ENCODE data around the gene RPUSD3.
"Not testable (repeated sequence)": the region's sequence is repeated elsewhere in the genome, so short reads cannot be mapped to it uniquely, and the experiment has no call there.

RPUSD3 gene

DNA sequence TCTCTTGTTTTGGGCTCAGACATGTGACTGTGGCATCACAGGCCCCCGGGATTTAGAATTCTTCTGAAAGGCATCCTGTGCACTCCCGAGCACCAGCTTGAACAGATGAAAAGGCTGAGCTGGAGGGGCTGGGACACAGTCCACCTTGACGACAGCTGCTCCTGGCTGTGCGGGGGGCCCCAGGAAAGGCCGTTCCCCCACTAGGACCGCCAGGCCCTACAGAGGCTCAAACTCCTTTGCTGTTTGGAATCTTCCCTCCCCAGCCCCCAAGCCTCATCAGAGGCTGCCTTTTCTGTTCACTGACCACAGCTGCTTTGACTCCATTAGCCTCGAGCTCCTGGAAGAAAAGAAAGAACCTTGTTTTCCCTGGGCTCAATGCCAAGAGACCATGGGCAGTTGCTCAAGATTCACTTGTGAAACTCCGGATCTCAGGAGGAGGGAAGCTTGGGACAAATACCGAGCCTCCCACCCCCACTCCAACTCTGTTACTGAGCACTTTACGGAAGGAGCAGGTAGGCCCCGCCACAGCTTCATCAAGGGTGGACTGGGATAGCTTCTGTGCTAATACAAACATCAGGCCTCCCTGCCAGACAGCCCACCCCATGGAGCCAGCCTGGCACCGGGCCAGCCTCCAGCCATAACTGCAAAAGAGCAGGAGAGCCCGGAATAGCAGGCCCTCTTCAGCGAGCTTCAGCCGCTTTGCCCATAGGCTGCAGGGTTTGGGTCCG is 20.6 kb upstream of the RPUSD3 start:
- DNase-seq, result no peak

GRCh38 chr3:9863058-9863772 is 19.4 kb upstream of the RPUSD3 start:
- no peak for DNase-seq

GRCh38 chr3:9862391-9863057 is 18.7 kb upstream of the RPUSD3 start:
- DNase-seq, result peak; percentile 41

DNA sequence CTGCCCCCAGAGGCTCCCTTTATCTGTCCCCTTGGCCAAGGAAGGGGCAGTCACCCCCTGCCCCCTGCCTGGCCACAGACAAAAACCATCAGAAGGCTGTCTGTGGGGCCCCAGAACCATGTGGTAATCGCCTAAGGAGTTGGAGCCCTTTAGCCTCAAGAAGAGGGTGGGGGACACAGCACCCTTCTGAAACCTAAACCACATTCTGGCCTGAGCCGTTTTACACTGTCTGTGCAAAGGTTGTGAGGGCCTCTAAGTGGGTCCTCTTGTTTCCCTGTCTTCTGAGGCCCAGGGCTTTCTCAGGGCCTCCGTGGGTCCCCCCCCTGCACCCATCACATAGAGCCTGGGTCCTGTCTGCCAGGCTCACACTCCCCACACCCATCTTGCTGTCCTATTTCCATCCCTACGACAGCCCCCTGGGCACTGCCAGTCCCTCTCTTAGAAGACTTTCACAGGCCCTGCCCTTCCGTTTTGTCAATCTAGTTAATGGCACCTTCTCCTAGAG is 17.9 kb upstream of the RPUSD3 start:
- DNase-seq, result no peak

- DNase-seq, result no peak
These were observed 17.4 kb upstream of the RPUSD3 start for GRCh38 chr3:9861201-9861600.

- DNase-seq, result no peak
These were observed 15.8 kb upstream of the RPUSD3 start for GRCh38 chr3:9859530-9860025.

DNA sequence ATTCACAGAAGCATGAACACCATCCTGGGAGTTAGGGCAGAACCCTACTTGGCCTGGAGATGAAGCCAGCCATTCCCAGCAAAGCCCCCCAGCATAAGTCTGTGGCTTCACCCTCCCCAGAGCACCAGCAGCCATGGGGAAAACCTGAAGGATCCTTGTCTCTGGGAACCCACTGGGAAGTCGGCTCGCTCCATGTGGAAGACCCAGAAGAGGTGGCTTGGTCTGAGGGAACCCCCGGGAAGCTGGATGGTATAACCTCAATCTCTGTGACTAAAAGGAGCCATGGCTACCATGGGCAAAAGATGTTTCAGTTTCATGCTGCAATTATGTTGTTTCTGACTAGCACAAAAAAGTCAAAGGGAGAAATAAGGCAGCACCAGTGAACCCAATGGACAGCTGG is 11.8 kb upstream of the RPUSD3 start:
- DNase-seq, result no peak

- not testable (repeated sequence) for DNase-seq
These were observed 10.6 kb upstream of the RPUSD3 start for GRCh38 chr3:9854291-9854940.

GRCh38 chr3:9852528-9852927 is 8.7 kb upstream of the RPUSD3 start:
- DNase-seq, result no peak

- DNase-seq, result not testable (repeated sequence)
These were observed 8.1 kb upstream of the RPUSD3 start for GRCh38 chr3:9851926-9852325.

- not testable (repeated sequence) for DNase-seq
These were observed 7.6 kb upstream of the RPUSD3 start for GRCh38 chr3:9851383-9851782.

- DNase-seq, result not testable (repeated sequence)
These were observed 5.1 kb upstream of the RPUSD3 start for GRCh38 chr3:9848860-9849259.

DNA sequence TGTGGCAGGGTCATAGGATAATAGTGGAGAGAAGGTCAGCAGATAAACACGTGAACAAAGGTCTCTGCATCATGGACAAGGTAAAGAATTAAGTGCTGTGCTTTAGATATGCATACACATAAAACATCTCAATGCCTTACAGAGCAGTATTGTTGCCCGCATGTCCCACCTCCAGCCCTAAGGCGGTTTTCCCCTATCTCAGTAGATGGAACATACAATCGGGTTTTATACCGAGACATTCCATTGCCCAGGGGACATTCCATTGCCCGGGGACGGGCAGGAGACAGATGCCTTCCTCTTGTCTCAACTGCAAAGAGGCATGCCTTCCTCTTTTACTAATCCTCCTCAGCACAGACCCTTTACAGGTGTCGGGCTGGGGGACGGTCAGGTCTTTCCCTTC is 4.1 kb upstream of the RPUSD3 start:
- not testable (repeated sequence) for DNase-seq

DNA sequence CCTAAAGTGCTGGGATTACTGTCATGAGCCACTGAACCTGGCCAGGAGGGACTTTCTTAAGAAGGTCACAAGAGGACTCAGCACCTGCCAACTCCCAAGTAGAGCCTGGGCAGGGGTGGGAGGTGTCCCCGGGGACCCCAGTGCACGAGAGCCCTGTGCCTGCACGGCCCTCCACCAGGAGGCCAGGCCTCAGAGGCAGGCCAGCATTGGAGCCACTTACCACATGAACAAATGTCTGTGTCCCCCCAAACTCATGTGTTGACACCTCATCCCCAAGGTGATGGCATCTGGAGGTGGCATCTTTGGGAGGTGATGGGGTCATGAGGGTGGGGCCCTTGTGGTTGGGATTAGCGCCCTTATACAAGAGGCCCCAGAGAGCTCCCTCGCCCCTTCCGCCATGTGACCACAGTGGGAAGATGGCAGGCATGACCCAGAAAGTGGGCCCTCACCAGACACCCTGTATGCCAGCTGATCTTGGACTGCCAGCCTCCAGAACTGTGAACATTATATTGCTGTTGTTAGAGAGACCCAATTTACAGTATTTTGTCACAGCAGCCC is 3.2 kb upstream of the RPUSD3 start:
- no peak for DNase-seq

- DNase-seq, result no peak
These were observed 2.4 kb upstream of the RPUSD3 start for GRCh38 chr3:9846231-9846630.

- no peak for DNase-seq
These were observed 2.8 kb downstream of the RPUSD3 start for GRCh38 chr3:9841015-9841414.

- no peak for DNase-seq
These were observed 5.0 kb downstream of the RPUSD3 start for GRCh38 chr3:9838856-9839255.

- no peak for DNase-seq
These were observed 5.9 kb downstream of the RPUSD3 start for GRCh38 chr3:9837701-9838582.

DNA sequence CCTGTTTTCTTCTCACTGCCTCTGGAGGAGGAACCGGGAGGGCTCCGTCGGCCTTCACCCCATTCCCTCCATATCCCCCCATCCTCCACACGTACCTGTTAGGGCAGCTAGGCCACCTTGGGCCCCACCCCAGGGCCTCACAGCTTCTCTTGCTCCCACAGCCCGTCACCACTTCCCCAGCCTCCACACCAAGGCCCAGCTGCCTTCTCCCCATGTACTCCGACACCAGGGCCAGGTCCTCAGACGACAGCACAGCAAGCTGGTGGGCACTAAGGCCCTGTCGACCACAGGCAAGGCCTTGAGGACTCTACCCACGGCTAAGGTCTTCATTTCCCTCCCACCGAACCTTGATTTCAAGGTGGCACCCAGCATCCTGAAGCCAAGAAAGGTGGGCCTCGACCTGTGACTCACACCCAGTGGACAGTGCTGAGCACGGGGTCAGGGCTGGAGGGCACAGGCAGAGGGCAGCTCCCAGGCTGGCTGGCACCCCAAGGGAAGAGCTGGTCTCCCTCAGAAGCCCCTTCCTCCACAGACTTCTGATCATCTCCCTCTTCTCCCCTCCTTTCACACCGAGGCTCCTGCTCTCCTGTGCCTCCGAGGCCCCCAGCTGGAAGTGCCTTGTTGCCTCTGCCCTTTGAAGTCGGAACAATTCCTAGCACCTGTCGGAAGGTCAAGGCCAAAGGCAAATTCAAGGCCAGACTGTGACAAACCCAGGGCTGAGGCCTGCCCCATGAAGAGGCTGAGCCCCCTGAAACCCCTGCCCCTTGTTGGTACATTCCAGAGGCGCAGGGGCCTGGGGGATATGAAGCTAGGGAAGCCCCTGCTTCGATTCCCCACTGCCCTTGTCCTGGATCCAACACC is 9.1 kb downstream of the RPUSD3 start:
- no peak for DNase-seq

GRCh38 chr3:9833078-9833477 is 10.7 kb downstream of the RPUSD3 start:
- no peak for DNase-seq

DNA sequence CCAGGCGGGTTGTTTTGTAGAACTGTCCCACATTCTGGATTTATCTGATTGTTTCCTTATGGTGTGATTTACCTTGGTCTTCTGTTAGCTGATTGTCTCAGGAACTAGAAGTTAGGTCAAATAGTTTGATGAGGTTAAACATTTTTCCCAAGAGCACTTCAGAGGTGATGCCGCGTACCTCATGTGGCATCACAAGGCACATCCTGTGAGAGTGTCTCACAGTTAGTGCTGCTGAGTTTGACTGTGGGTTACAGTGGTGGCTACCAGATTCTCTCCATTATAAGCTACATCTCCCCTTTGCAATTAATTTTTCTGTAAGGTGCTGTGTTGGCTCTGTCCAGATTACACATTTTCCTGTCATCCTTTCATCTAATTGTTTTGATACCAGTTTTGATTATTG is 12.6 kb downstream of the RPUSD3 start:
- no peak for DNase-seq

Data from activated naive CD4-positive, alpha-beta T cell treated with Interleukin-2 at 50 U/mL for 16 hours (primary cell).